ENCODE results near the gene CTNNA3.

CTNNA3 gene

GRCh38 chr10:67664942-67665341 is 31.1 kb downstream of the CTNNA3 start:
- no peak for DNase-seq

DNA sequence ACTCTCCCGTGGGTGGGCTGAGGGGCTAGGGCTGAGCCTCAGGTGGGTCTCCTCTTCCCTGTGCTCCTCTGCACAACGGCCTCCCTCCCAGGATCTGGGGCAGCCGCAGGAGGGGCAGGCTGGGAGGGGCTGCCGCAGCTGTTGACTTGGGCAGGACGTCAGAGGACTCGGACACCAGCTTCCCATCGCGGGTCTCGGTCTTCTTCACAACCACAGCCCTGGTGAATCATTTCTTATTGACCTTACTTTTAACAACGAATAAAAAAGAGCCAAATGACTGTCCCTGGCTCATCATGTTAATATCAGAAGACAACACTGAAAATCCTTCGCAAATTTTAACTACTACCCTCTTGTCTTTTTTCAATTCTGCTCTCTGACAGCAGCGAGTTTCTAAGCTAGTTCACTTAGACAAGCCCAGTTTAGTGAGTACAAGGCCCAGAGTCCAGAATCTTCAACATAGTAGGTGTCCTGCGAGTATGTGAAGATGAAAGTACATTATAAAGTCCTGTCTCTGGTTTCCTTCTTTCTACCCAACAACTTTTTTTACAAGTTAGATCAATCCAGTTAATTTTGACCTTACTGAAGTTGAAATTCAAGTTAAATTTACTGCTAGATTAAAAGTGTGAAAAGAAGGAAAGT is 32.4 kb downstream of the CTNNA3 start:
- DNase-seq, result no peak

DNA sequence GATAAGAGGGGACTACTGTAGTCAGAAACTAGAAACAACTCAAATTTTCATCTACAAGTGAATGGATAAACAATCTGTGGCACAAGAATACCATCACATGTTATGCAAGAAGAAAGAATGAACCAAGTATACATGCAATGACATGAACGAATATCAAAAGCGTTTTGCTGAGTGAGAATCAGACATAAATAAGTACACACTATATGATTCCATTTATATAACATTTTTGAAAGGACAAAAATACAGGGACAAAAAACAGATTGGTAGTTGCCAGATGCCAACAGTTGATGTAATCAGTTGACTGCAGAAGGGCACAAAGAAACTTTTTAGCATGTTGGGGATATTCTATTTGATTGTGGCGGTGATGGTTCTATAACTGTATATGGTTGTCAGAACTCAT is 33.6 kb downstream of the CTNNA3 start:
- no peak for DNase-seq

DNA sequence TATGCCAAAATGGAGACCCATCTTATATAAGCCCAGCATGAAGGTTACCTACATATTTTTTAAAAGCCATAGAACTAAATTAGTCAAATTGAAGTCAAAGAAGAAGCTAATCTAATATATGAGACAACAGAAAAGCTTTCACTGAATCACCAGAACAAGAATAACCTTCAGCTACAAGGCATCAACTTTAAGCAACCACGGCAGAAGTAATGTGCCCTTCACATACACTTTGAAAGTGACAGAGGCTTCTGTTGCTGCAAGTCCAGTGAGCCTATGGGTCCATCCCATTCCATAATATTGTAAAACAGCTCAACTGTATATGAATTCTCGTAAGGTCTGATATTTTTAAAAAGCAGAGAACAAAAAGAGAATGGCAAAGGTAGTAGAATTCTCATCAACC is 36.5 kb downstream of the CTNNA3 start:
- no peak for DNase-seq

- no peak for DNase-seq
These were observed 38.2 kb downstream of the CTNNA3 start for GRCh38 chr10:67657775-67658174.

DNA sequence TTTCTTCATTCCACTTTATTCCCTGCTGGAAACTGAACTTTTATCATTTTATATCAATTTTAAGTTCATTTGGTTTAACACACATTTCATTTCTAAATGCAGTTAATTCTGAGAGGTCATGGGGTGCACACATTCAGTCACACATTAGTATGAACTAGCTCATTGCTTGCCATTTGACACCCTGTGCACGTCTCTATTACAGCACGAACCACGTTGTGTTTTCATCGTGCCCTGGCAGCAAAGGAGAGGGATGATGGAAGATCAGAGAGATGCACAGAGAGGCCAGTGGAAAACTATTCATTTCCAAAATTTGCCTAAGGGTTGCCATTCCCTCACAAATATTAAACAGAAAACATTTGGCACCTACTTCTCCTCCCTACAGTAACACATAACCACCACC is 45.4 kb downstream of the CTNNA3 start:
- DNase-seq, result no peak

DNA sequence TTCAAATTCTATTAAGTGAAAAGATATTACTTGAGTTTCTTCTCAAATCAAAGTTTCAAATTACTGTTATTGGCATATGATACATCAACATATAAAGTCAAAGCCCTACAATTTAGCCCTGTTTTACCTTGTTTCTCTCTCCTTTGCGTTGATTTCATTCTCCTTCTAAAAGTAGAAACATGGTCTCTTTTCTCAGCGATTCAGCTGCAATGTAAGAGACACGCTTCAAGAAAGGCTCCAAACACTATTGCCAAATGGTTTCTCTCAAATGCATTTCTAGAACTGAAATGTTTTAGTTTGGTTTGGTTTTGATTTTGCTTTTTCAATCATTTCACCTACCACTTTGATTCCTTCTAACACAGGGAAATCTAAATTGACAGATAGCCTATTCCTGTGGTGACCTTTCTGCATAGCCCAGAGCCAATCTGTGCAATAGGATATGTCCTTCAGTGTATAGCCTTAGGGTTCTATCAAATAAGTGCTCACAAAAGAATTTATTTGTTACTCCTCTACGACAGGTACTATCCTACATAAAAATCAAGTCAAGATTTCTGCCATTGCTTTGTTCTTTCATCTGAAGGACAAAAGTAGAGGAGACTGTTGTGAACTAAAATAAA is 47.3 kb downstream of the CTNNA3 start:
- DNase-seq, result no peak

DNA sequence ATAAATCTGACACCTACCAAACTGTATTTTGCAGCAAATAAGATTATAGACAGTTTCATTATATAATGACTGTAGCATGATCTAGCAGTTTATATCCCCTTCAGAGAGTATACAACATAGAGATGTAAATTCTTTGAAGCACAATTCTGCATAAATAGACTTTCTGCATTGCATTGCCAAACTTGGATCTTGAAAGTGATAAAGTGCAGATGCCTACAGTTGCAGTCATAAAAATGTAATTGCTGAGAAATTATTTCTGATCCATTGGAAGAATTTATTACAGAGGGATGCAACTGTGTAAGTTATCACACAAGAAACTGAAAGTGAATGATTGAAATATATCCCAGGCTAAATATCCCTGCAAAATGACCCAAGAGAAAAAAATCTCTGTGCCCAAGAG is 65.1 kb downstream of the CTNNA3 start:
- no peak for DNase-seq

- DNase-seq, result no peak
These were observed 66.5 kb downstream of the CTNNA3 start for GRCh38 chr10:67629461-67629971.

DNA sequence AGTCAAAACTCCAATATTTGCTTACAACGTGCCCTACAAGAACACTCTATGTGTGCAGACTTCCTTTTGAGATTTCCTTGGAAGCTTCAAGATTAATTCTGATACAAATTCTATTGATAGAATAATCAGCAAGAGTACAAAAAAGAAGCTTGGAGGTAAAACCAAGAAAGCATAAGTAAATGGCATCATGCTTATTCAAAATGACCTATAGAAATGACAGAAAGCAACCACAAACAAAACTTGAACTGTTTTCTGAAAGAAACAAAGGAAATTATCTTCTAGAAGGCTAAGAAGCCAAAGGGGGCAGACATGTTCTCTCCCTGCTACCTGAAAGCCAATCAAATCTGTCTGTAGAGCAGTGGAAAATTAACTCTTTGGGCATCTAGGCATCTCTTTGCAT is 73.0 kb downstream of the CTNNA3 start:
- DNase-seq, result no peak

- DNase-seq, result no peak
These were observed 73.5 kb downstream of the CTNNA3 start for GRCh38 chr10:67622511-67622910.

- DNase-seq, result no peak
These were observed 74.2 kb downstream of the CTNNA3 start for GRCh38 chr10:67621834-67622233.

GRCh38 chr10:67618116-67618515 is 77.9 kb downstream of the CTNNA3 start:
- DNase-seq, result no peak

GRCh38 chr10:67612577-67613537 is 83.1 kb downstream of the CTNNA3 start:
- peak; percentile 82 for DNase-seq

DNA sequence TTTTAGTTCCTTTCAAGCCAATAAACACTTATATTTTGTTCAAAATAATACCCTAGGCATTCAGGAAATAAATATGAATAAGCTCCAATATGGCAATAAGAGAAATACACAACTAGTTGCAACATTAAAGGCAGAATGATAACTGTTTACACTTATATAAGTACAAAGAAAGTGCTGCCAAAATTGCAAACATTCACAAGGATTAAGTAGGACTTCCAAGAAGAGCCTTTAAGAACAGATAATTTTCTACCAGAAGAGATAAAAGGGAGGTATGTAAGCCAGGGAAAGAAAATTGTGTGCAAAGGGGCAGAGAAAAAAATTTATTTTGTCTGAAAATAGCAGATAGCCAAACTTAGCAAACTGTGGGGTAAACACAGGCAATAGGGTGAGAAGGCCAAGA is 83.8 kb downstream of the CTNNA3 start:
- no peak for DNase-seq

DNA sequence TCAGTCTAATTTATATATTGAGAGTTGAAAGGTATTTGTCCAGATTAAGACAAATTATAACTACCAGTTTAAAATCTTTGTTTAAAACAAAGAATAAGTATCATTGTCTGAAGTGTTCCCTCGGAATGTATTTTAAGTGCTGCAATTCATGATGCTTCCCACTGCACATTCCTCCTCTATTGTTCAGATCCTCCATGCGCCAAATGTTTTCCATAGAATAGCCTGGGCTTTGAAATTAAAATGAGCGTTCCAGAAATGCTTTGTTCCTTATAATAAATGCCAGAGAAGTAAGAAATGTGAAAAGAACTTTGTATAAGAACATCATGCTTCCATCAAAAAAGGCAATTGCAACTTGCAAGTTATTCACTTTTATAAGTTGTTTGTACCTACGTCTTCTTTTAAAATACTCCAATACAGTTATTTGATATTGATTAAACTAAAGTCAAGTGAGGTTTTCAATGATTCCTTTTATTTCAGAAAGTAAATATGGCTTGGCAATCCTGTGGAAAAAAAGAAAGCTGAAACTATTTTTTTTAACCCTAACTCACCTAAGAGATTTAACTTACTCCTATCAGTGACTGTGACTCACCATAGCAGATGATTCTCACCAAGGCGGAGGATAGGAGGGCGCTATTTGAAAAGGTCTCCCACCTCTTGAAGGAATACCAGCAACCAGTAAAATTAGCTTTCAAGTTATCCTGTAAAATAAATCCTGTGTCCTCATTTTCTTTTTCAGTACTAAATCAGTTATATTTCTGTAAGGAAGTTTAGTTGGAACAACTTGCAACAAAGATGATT is 85.8 kb downstream of the CTNNA3 start:
- no peak for DNase-seq

- no peak for DNase-seq
These were observed 88.0 kb downstream of the CTNNA3 start for GRCh38 chr10:67608001-67608400.

DNA sequence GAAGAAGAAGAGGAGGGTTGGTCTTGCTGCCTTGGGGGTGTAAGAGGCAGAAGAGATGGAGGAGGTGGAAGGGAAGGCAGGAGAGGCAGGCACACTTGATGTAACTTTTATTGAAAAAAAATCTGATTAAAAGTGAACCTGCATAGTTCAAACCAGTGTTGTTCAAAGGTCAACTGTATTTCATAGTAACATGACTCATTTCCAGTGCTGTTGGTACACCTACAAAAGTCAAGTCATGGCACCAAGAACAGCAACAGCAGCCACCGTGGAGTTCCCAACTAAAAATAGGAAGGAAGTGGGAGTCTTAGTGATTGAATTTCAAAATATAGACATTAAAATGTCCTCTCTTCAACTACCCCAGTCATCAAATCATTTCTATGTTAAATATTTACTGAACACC is 88.5 kb downstream of the CTNNA3 start:
- no peak for DNase-seq

GRCh38 chr10:67606572-67606971 is 89.4 kb downstream of the CTNNA3 start:
- DNase-seq, result no peak

DNA sequence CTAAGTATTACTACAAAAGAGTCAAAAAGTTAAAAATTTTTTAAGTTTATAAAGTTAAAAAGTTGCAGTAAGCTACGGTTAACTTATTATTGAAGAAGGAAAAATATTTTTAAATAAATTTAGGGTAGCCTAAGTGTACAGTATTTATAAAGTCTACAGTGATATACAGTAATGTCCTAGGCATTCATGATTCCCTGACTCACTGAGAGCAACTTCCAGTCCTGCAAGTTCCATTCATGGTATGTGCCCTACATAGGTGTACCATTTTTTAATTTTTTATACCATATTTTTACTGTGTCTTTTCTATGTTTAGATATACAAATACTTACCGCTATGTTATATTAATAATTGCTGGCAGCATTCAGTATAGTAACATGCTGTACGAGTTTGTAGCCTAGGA is 92.3 kb downstream of the CTNNA3 start:
- DNase-seq, result no peak

- DNase-seq, result no peak
These were observed 92.9 kb downstream of the CTNNA3 start for GRCh38 chr10:67603086-67603485.

GRCh38 chr10:67602268-67602950 is 93.6 kb downstream of the CTNNA3 start:
- no peak for DNase-seq
